ENCODE data around the gene ENC1.

The ENC1 gene

DNA sequence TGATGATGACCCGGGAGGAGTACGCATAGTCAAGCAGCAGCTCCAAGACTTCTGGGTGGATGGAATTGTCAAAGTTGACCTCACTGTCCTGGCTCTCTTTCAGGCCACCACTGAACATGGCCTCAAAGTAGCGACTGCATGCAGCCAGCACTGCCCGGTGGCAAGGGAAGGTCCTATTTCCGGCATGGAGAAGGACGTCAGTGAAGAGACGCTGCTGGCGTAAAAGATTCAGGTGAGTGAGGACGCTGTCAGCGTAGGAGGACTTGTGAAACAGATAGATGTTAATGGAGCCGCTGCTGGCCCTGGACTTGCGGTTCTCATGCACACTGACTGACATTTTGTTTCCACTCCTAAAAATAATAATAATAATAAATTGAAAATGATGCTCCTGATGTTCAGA is 4.4 kb downstream of the ENC1 start:
- no peaks in the 10 kb centered on the region for H3K36me3 ChIP-seq
- H3K4me3 ChIP-seq, result no peak overlapping the region
- intact Hi-C loops (cut with DNase I; ENCODE audit: low total_unique reads), result no loop called here
- no peak for DNase-seq
- H3K27ac ChIP-seq, result no peak overlapping the region
- H3K27me3 ChIP-seq, result no peaks in the 10 kb centered on the region
- no peak for TF ChIP-seq CTCF (IDR thresholded peaks at IDR 0.05)
- H3K4me1 ChIP-seq, result peaks cover 0 to 19% (median 9%) of the 10 kb centered on the region in 4 donors
- no peaks in the 10 kb centered on the region for H3K9me3 ChIP-seq

DNA sequence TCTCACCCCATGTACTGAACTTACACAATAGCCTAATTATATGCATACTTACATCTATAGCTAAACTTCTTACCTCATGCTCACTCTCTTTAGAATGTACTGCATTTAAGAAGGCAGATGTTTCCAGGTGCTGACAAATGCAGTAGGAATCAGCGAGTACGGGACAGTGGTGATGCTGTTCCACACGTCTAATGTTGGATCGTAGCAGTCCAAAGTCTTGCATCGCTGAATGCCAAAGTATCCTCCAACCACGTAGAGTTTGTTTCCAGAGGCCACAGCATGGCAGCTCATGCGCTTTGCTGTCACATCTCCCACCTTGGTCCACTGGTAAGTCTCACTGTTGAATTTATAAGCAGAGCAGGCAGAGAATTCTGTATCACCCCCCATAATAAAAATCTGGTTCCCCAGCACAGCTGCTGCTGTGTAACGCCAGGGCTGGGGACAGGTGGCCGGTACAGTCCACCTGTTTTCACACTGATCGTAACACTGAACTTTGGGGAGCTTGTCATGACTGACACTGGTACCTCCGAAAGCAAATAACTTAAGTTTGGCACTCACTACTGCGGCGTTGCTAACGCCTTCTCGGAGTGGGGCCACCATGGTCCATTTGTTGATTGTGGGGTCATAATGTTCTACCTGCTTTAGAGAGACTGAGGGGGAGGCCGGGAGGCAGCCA is 5.8 kb downstream of the ENC1 start:
- H3K27me3 ChIP-seq, result no peaks in the 10 kb centered on the region
- H3K4me1 ChIP-seq, result peaks cover 0 to 14% (median 6%) of the 10 kb centered on the region in 4 donors
- no peak overlapping the region for H3K4me3 ChIP-seq
- intact Hi-C loops (cut with DNase I; ENCODE audit: low total_unique reads), result no loop called here
- H3K36me3 ChIP-seq, result no peaks in the 10 kb centered on the region
- H3K9me3 ChIP-seq, result no peaks in the 10 kb centered on the region
- no peak for DNase-seq
- H3K27ac ChIP-seq, result no peak overlapping the region
- no peak for TF ChIP-seq CTCF (IDR thresholded peaks at IDR 0.05)

DNA sequence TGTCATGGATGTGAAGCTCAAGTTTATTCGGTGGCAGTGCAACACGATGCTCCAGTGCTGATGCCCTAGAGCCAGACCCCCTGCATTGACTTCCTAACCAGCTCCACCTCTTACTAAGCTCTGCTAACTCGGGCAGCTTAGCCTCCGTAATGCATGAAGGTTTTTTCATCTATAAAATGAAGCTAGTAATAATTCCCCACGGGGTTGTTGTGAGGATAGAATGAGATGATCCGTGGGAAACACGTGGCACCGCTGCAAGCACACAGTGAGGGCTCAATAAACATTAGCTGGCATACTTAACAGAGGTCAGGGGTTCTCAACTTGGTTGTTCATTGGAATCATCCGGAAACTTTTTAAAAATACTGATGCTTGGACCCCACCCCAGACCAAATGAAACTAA is 6.8 kb downstream of the ENC1 start:
- Histone ChIP-seq H3K36me3 (no peaks in the 10 kb centered on the region), H3K27me3 (no peaks in the 10 kb centered on the region), H3K27ac (no peak overlapping the region), H3K4me1 (peaks cover 0 to 3% (median under 1%) of the 10 kb centered on the region in 4 donors), H3K4me3 (no peak overlapping the region), H3K9me3 (no peaks in the 10 kb centered on the region)
- intact Hi-C loops (cut with DNase I; ENCODE audit: low total_unique reads), result no loop called here
- DNase-seq, result no peak
- TF ChIP-seq CTCF (IDR thresholded peaks at IDR 0.05), result no peak

- TF ChIP-seq CTCF (IDR thresholded peaks at IDR 0.05), result no peak
- Histone ChIP-seq H3K27ac (no peak overlapping the region), H3K36me3 (no peaks in the 10 kb centered on the region), H3K4me3 (no peak overlapping the region), H3K4me1 (peaks cover 0 to 3% (median 0%) of the 10 kb centered on the region in 4 donors), H3K27me3 (no peaks in the 10 kb centered on the region), H3K9me3 (no peaks in the 10 kb centered on the region)
- no peak for DNase-seq
- intact Hi-C loops (cut with DNase I; ENCODE audit: low total_unique reads), result no loop called here
Observed at GRCh38 chr5:74632947-74633356, 7.6 kb downstream of the ENC1 start.

GRCh38 chr5:74631081-74631953 is 9.2 kb downstream of the ENC1 start:
- Histone ChIP-seq H3K27ac (no peak overlapping the region), H3K4me1 (peaks cover 0 to 3% (median 0%) of the 10 kb centered on the region in 4 donors), H3K9me3 (no peaks in the 10 kb centered on the region), H3K4me3 (no peak overlapping the region), H3K36me3 (no peaks in the 10 kb centered on the region), H3K27me3 (no peaks in the 10 kb centered on the region)
- no peak for DNase-seq
- intact Hi-C loops (cut with DNase I; ENCODE audit: low total_unique reads), result no loop called here
- no peak for TF ChIP-seq CTCF (IDR thresholded peaks at IDR 0.05)
